Kidney (tissue), 14 donors: Measurements from ENCODE around the gene ATXN10. TPM values are rescaled to one million over a fixed set of nuclear protein-coding genes. Genes with fewer than 3 reads are reported as not detected.

Source experiments
- DNase-seq, 5 donors: peaks; one replicate each; pipeline ENCODE4 v3.0.0-alpha.2; 2013 to 2020
- FAIRE-seq: peaks from 2 replicates; lab custom pipeline; 2012; peaks lifted over from hg19 to GRCh38; lab: Jason Lieb, UNC
- H3K27ac ChIP-seq, 2 donors: one replicate each; pipeline ENCODE4 v1.7.0; 2013; ENCODE audit warnings: low read depth in 2 of 2, low read length in 2 of 2, inconsistent platforms in 1 of 2
- H3K27me3 ChIP-seq: one replicate; pipeline ENCODE4 v1.7.1; 2013; ENCODE audit warnings: low read length, inconsistent platforms; ENCODE audit not compliant: control insufficient read depth, insufficient read depth
- H3K36me3 ChIP-seq, 3 donors: one replicate each; pipeline versions ENCODE4 v1.7.0 to v1.7.1; 2013; ENCODE audit warnings: low read length in 3 of 3, control low read depth in 1 of 3, inconsistent platforms in 1 of 3; ENCODE audit not compliant: insufficient read depth in 3 of 3, control insufficient read depth in 2 of 3
- H3K4me1 ChIP-seq, 3 donors: one replicate each; pipeline versions ENCODE4 v1.7.0 to v1.7.1; 2013; ENCODE audit warnings: low read length in 3 of 3, inconsistent platforms in 1 of 3, low read depth in 1 of 3; ENCODE audit not compliant: control insufficient read depth in 2 of 3, insufficient read depth in 2 of 3
- H3K4me3 ChIP-seq, 3 donors: one replicate each; pipeline versions ENCODE4 v1.7.0 to v1.8.1; 2013; ENCODE audit warnings: low read length in 3 of 3, control low read depth in 1 of 3, inconsistent platforms in 1 of 3
- H3K9ac ChIP-seq, 3 donors: one replicate each; pipeline versions ENCODE4 v1.7.0 to v1.7.1; 2013; ENCODE audit warnings: low read length in 3 of 3, control low read depth in 1 of 3, inconsistent platforms in 1 of 3
- H3K9me3 ChIP-seq, 3 donors: one replicate each; pipeline versions ENCODE4 v1.7.0 to v1.7.1; 2013; ENCODE audit warnings: low read length in 3 of 3, control low read depth in 1 of 3, inconsistent platforms in 1 of 3; ENCODE audit not compliant: control insufficient read depth in 2 of 3, insufficient read depth in 1 of 3
- intact Hi-C: fragments of 100-400 bp; cut with DNase I; formaldehyde crosslinking; loops from one replicate; pipeline ENCODE4 v1.11.1; 2022
- polyA plus RNA-seq: library from polyadenylated mRNA; stranded (reverse); fragments of 350-450 nt; fragmentation: Illumina TruSeq; extraction: RNeasy Lipid Tissue Mini Kit (QIAGEN cat#74804); gene quantifications from one replicate; pipeline ENCODE4 v1.2.3, GENCODE V29; 2014; ENCODE audit warnings: low read depth, low replicate concordance; ENCODE audit not compliant: insufficient read depth
- total RNA-seq: library from RNA; stranded (reverse); fragmentation: NEBNext Ultra II Directional; extraction: Animal tissue kit (Norgen Biotek cat#: 25700); gene quantifications from one replicate; pipeline ENCODE4 v1.2.1, GENCODE V29; 2021
- TF ChIP-seq, protein P1 (sequence below): IDR thresholded peaks from 3 replicates; pipeline ENCODE4 v1.5.1; 2012; ENCODE audit warnings: mild to moderate bottlenecking, moderate library complexity, borderline replicate concordance; ENCODE audit not compliant: insufficient read depth; ENCODE audit errors: extremely low read depth
- donor health status: control.
- donor health status: control.
- donor health status: control.
- donor health status: control.
- donor health status: control.
- donor health status: DM: yes; HTN: yes; CAD: no.
- donor health status: Normal renal cell carcinoma (clear cell type).

The ATXN10 gene
- total and polyA plus RNA-seq, 2 donors from 2014 or later, result 121 to 142 TPM

DNA sequence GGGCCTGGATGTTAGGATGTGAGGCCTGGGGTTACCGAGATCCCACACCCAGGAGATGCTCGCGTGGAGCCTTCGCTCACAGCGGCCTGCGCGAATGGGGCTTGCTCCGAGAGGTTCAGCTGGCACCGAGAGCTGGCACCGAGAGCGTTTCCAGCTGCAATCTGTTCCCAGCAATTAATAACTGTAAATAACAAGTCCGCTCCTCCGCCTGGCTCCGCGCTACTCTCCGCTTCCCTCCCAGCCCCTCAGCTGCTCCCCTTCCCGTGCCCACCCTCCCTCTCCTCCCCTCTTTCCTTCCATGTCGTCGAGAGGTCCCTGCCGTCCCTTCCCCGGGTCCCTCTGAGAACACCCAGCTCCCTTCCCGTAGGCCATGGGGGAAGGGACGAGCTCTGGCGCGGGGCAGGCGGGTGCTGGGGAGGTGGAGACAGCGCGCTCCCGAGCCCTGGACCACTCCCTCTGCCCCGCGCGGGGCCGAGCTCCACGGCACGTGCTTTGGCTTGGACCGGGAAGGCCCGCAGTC is 194.6 kb downstream of the ATXN10 start:
- intact Hi-C loops, result no loop called here
- no peak overlapping the region for H3K4me3 ChIP-seq

DNA sequence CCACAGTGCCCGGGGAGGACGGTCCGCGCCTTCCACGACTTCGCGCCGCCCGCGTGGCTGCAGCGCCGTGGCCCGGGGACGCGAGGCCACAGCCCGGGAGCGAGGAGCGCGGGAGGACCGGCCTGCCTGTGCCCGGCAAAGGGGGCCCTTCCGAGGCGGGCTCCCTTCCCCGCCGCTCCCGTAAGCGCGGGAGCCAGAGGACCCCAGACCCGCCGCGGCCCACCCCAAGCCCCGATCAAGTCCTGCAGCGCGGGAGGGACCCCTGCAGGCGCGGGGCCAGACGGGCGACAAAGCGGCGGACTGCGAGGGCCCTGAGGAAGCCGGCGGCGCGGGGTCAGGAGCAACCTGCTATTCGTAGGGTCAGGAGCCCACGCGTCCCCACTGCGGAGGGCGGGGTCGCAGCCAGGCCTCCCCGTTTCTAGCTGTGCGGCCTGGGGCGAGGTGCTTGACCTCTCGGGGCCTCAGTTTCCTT is 195.0 kb downstream of the ATXN10 start:
- Histone ChIP-seq H3K36me3 (no peaks in the 10 kb centered on the region), H3K9ac (no peak overlapping the region), H3K27me3 (no peaks in the 10 kb centered on the region), H3K4me3 (no peak overlapping the region), H3K9me3 (no peaks in the 10 kb centered on the region), H3K4me1 (peaks cover 0 to 5% (median 0%) of the 10 kb centered on the region in 3 donors), H3K27ac (no peak overlapping the region)
- DNase-seq (peak in 2 of 5 donors; percentile 55 to 68), FAIRE-seq (no peak)
- TF ChIP-seq, protein P1, sequence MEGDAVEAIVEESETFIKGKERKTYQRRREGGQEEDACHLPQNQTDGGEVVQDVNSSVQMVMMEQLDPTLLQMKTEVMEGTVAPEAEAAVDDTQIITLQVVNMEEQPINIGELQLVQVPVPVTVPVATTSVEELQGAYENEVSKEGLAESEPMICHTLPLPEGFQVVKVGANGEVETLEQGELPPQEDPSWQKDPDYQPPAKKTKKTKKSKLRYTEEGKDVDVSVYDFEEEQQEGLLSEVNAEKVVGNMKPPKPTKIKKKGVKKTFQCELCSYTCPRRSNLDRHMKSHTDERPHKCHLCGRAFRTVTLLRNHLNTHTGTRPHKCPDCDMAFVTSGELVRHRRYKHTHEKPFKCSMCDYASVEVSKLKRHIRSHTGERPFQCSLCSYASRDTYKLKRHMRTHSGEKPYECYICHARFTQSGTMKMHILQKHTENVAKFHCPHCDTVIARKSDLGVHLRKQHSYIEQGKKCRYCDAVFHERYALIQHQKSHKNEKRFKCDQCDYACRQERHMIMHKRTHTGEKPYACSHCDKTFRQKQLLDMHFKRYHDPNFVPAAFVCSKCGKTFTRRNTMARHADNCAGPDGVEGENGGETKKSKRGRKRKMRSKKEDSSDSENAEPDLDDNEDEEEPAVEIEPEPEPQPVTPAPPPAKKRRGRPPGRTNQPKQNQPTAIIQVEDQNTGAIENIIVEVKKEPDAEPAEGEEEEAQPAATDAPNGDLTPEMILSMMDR, result no peak
- intact Hi-C loops, result no loop called here

More for the DNA sequence above, 194.6 kb downstream of the ATXN10 start:
- FAIRE-seq, result no peak
- TF ChIP-seq, protein P1, result no peak
- Histone ChIP-seq H3K4me1 (peaks cover 0 to 5% (median 0%) of the 10 kb centered on the region in 3 donors), H3K9me3 (no peaks in the 10 kb centered on the region), H3K27ac (no peak overlapping the region), H3K9ac (no peak overlapping the region), H3K36me3 (no peaks in the 10 kb centered on the region), H3K27me3 (no peaks in the 10 kb centered on the region)
- peak in 4 of 5 donors; percentile 36 to 65 (median 55) for DNase-seq

DNA sequence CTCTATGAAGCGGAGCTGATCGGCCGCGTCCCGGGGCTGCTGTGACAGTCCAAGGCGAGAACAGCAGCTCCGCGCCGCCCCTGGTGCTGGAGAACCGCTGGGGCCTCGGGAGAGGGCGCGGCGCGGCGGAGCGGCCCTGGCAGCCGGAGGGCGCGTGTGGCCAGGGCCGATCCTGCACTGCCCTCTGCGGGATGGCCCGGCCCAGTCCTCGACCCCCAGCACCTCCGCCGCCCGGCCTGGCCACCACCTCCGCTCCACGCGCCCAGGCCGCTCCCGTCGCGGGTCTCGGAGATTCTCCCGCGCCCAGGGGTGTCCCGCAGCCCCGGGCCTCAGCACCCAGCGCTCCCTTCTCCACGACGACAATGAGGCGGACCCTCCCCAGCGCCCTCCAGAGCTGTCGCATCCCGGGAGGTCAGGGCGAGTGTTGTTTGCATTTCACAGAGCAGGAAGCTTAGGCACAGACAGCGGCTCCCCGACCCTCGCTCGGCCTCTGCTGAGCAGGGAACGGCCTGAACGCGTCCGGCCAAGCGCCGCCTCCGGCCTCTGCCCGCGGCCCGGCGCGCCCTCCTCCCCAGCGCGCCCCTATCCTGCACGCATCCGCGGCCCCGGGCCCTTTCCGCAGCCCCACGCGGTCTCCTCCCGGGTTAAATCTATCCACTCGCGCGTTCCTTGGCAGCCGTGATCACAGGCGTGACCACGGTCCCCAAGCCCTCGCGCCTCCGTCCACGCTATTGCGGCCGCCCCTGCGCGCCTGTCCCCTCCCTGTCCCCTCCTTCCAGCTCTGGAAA is 195.7 kb downstream of the ATXN10 start:
- DNase-seq (peak in 3 of 5 donors; percentile 40 to 73 (median 73)), FAIRE-seq (no peak)
- peaks cover 0 to under 1% (median 0%) of the 10 kb centered on the region in 3 donors for H3K9me3 ChIP-seq
- H3K9ac ChIP-seq, result no peak overlapping the region
- H3K36me3 ChIP-seq, result no peaks in the 10 kb centered on the region
- TF ChIP-seq, protein P1, result peak; percentile 14
- intact Hi-C loops, result no loop called here
- H3K4me1 ChIP-seq, result peaks cover 0 to 5% (median 0%) of the 10 kb centered on the region in 3 donors
- no peaks in the 10 kb centered on the region for H3K27me3 ChIP-seq
- no peak overlapping the region for H3K27ac ChIP-seq
- no peak overlapping the region for H3K4me3 ChIP-seq
